ENCODE results near the gene CSF3R.
"Not testable (repeated sequence)": the region's sequence is repeated elsewhere in the genome, so short reads cannot be mapped to it uniquely, and the experiment has no call there.

CSF3R gene

GRCh38 chr1:36484099-36484498, 1.4 kb upstream of the CSF3R start:
- H3K4me3 ChIP-seq (replicated peaks in 1 of 2; ENCODE audit: low read depth in 2 of 2, low read length in 2 of 2): no peak overlapping the region
- TF ChIP-seq CTCF (IDR thresholded peaks at IDR 0.05; ENCODE audit: low read depth, low read length): no peak
- DNase-seq (ENCODE audit: low read depth in 2 of 2): no peak

GRCh38 chr1:36481771-36482723, 666 bp downstream of the CSF3R start:
- no peak overlapping the region for H3K4me3 ChIP-seq (replicated peaks in 1 of 2; ENCODE audit: low read depth in 2 of 2, low read length in 2 of 2)
- DNase-seq (ENCODE audit: low read depth in 2 of 2): no peak
- TF ChIP-seq CTCF (IDR thresholded peaks at IDR 0.05; ENCODE audit: low read depth, low read length): no peak

- no peak for TF ChIP-seq CTCF (IDR thresholded peaks at IDR 0.05; ENCODE audit: low read depth, low read length)
- DNase-seq (ENCODE audit: low read depth in 2 of 2): no peak
- no peak overlapping the region for H3K4me3 ChIP-seq (replicated peaks in 1 of 2; ENCODE audit: low read depth in 2 of 2, low read length in 2 of 2)
Measured at GRCh38 chr1:36481091-36481490, 1.6 kb downstream of the CSF3R start.

GRCh38 chr1:36480161-36480560, 2.6 kb downstream of the CSF3R start:
- H3K4me3 ChIP-seq (replicated peaks in 1 of 2; ENCODE audit: low read depth in 2 of 2, low read length in 2 of 2): no peak overlapping the region
- no peak for DNase-seq (ENCODE audit: low read depth in 2 of 2)

GRCh38 chr1:36479505-36480051, 3.1 kb downstream of the CSF3R start:
- H3K4me3 ChIP-seq (replicated peaks in 1 of 2; ENCODE audit: low read depth in 2 of 2, low read length in 2 of 2): no peak overlapping the region
- no peak for DNase-seq (ENCODE audit: low read depth in 2 of 2)
- no peak for TF ChIP-seq CTCF (IDR thresholded peaks at IDR 0.05; ENCODE audit: low read depth, low read length)

More at GRCh38 chr1:36480161-36480560, 2.6 kb downstream of the CSF3R start:
- no peak for TF ChIP-seq CTCF (IDR thresholded peaks at IDR 0.05; ENCODE audit: low read depth, low read length)

- DNase-seq (ENCODE audit: low read depth in 2 of 2); H3K4me3 ChIP-seq (replicated peaks in 1 of 2; ENCODE audit: low read depth in 2 of 2, low read length in 2 of 2): not testable (repeated sequence)
Measured at GRCh38 chr1:36477615-36478014, 5.1 kb downstream of the CSF3R start.

- TF ChIP-seq CTCF (IDR thresholded peaks at IDR 0.05; ENCODE audit: low read depth, low read length): no peak
- no peak overlapping the region for H3K4me3 ChIP-seq (replicated peaks in 1 of 2; ENCODE audit: low read depth in 2 of 2, low read length in 2 of 2)
- no peak for DNase-seq (ENCODE audit: low read depth in 2 of 2)
Measured at GRCh38 chr1:36476945-36477344, 5.8 kb downstream of the CSF3R start.

Data from cardiac fibroblast (primary cell).